ENCODE results near the gene SLC7A1.

- TF ChIP-seq POLR2A (IDR thresholded peaks at IDR 0.05; ENCODE audit: control extremely low read depth in 1 of 2, low read depth in 2 of 2, low read length in 2 of 2) (no peak), CTCF (IDR thresholded peaks at IDR 0.05; ENCODE audit: control extremely low read depth in 1 of 3, insufficient read depth in 1 of 3, low read depth in 1 of 3, low read length in 3 of 3) (no peak), POLR2AphosphoS5 (IDR thresholded peaks at IDR 0.05; ENCODE audit: low read depth, low read length) (no peak), TBP (IDR thresholded peaks at IDR 0.05; ENCODE audit: low read depth, low read length) (no peak), ATF3 (IDR thresholded peaks at IDR 0.05; ENCODE audit: insufficient read depth, low read depth, low read length) (no peak), HDAC6 (IDR thresholded peaks at IDR 0.05; ENCODE audit: low read depth, low read length) (no peak), CREB1 (IDR thresholded peaks at IDR 0.05) (no peak), KDM1A (IDR thresholded peaks at IDR 0.05; ENCODE audit: borderline replicate concordance, low read length) (no peak)
These were observed 101.0 kb downstream of the SLC7A1 start for GRCh38 chr13:29494520-29494919.

Measured in H1 (cell line).